Activated CD4-positive, alpha-beta T cell treated with anti-CD3 and anti-CD28 coated beads, Interleukin-2, amount 50 U/mL, for 48 hours (primary cell): ENCODE results near the gene ARVCF.

Experiments
- DNase-seq, 2 experiments: peaks; one replicate each; pipeline ENCODE4 v3.0.0-alpha.2; 2020

ARVCF gene

DNA sequence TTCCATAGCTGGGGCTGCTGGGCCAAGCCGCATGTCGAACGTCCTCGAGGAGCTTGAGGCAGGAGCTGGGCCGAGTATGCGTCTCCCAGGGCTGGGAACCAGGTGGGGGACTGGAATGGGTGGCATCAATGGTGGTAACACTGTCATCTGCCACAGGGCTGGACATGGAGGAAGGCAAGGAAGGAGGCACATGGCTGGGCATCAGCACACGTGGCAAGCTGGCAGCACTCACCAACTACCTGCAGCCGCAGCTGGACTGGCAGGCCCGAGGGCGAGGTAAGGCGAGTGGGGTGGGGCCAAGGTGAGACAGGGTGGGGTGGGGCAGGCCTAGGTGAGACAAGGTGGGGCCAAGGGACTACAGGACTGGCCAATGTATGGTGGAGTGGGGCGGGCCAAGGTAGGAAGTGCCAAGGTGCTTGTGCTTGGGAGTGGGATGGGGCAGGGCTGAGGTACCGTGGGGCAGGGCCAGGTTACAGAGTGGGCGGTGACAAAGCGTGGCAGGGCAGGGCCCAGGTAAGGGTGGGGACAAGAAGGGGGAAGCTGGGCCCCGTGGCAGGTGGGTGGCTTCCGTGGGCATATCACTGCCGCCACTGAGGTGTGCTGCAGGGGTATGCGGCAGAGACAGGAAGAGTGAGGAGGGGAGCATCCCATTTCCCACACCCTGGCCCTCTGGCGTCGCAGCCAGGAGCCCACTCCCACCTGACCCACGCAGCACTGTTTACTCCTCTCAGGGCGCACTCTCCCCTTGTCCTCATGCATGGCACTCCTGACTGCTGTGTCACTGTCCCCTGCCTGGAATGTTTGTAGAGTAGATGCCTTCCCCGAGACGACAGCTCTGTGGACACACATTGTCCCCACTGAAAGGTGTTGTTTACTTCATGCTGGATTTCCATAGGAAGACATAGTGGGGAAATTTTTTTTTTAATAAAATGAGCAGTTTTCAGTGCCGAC lies 36.0 kb upstream of the ARVCF start:
- no peak for DNase-seq

DNA sequence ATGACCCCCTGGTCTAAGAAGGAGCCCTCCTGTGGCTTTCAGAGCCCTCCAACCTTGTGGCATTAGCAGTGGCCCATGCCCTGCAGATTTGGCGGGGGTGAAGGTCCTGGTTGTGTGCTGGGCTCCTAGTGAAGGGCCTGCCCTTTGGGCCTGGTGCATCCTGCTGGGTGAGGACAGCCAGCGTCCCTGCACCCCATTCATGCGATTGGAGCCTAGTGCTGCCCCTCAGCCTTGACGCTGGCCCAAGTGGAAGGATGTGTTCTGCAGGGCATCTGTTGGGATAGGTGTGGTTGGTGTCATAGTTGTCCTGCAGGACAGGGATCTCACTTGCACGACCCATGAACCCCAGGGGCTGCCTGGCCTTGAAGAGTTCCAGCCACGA lies 35.3 kb upstream of the ARVCF start:
- no peak for DNase-seq

DNA sequence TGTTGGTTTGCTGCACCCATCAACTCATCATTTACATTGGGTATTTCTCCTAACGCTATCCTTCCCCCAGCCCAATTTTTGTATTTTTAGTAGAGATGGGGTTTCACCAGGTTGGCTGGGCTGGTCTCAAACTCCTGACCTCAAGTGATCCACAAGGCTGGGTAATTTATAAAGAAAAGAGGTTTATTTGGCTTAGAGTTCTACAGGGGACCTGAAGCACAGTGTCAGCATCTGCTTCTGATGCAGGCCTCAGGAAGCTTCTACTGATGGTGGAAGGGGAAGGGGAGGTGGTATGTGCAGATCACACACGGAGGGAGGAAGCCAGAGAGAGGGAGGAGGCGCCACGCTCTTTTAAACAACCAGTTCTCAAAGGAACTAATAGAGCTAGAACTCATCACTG lies 30.1 kb upstream of the ARVCF start:
- DNase-seq = no peak

DNA sequence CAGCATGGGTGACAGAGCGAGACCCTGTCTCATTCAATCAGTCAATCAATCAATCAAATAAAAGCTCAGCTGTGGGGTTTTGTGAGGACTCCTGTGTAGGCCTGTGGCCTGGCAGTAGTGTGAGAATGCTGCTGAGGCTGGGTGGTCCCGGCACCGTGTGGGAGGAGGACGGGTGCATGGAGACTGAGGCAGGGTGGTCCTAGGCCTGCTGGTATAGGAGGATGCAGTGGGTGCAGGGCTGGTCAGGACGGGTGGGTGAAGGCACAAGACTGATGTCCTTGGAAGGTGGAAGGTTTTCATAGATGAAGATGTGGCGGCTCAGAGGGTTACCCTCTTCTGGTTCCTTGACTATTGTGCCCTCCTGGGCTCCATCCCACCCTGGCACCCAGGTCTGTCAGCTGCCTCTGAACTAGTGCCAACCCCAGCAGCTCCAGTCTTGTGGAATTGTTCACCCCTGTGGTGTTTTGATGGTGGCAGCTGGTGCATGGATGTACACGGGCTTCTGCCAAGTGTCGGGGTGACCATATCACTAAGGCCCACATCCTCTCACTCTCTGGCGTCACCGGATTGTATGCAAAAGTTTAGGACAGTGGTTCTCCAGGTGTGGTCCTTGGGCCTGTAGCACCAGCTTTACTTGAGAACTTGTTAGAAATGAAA lies 28.0 kb upstream of the ARVCF start:
- no peak for DNase-seq

DNA sequence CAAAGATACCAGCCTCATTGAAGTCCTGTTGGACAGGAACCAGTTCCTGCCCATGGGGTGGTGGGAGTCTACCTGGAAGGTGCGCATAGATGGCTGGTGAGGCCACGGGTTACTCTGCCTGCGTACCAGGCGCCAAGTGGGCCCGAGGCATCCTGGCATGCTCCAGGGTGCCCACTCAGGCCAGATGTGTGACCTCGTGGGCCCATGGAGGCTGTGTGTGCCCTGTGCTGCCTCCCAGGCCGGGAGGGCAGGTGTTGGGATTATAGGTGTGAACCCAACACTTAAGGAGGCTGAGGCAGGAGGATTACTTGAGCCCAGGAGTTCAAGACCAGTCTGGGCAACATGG lies 27.3 kb upstream of the ARVCF start:
- DNase-seq = no peak

DNA sequence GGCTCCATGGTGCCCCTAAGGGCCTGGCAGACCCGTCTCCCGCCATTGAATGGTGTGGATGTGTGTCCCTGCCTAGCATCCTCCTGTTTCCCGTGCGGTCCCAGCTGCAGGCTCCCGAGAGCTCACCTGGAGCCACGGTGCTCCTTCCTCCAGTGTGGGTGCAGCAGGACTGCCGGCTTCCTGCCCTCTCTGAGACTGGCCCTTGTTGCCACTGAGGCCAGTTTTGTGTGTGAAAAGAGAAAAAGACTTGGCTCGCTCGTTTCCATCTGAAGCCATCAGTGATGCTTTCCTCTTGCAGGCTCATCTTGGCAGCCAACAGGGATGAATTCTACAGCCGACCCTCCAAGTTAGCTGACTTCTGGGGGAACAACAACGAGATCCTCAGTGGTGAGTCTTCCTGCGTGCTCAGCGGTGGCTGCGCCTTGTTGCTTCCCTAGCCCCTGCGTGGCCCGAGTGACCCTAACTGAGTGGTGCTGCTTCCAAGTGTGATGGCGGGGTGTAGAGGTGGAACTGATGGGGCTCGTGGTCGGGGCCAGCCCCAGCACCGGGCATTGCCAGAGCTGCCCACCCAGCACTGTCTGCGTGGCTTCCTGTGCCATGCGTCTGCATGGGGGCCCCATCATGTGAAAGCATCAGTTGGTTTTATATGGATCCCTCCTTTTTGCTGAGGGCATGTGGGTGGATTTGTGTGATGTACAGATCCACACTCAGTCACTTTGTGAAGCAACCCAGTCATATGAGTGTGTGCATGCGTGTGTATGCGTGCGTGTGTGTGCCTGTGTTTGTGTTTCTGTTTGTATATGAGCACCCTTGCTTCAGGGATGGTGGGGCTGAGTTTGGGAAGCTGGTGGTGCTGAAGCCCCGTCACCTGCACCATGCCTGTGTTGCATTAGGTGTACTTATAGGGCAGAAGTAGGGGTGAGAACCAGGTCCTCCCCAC lies 26.7 kb upstream of the ARVCF start:
- DNase-seq = no peak

DNA sequence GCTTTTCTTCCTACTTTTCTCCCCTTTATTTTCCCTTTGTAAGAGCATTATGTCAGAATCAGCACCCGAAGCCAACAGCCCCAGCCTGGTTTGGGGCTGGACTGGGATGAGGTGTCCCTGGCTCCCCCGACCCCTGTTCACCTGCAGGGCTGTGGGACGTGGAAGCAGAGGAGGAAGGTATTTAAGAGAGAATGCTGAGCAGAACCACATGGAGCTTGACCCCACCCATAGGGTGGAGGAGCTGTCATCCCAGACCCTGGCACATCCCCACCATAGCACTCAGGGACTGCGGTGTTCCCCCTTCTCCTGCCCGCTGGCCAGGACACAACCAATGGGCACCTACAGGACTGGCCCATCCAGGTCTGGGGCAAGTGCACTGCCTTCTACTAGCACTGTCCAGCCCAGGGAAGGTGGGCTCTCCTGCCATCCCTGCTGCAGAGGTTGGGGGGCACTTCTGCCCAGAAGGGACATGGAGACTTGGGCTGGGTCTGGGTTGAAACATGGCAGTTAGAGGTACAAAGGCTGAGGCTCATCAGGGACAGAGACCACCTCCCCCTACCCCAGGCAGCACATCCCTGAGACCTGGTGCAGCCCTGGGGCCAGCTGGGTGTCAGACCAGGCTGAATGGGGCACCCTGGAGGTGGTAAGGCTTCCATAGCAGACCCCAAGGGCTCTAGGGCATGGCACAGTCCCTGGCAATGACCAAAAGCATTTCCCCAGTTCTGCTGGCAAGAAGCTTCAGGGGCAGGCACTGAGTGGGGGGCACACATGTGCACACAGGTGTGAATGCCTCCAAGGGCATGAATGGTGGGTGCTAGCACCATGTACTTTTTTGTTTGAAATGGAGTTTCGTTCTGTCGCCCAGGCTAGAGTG lies 23.9 kb upstream of the ARVCF start:
- no peak for DNase-seq

DNA sequence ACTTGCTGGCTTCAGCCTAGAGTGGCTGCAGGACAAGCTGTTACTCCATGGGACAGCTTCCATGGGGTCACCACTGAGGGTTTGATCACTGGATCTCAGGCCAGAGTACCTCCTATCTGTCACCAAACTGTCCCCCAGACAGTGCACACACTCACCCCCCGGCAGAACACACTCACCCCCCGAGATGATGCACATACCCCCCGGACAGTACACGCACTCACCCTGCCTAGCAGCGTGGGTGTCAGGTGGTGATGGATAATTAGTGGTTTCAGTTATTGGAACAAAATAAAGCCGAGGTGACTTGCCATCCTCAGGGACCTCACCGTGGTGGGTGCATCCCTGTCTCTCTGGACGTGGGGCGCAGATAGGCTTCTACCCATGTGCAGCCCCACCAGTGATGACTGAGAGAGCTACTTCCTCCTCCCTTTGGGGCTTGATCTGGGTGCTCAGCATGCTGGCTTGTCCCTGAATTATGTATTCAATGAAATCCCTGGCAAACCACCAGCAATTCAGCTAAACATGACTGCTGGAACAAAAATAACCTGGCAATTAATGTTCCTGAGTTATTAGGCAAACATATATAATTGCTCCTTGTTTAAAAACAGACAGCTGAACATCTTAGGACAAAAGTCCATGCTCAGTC lies 23.2 kb upstream of the ARVCF start:
- no peak for DNase-seq

DNA sequence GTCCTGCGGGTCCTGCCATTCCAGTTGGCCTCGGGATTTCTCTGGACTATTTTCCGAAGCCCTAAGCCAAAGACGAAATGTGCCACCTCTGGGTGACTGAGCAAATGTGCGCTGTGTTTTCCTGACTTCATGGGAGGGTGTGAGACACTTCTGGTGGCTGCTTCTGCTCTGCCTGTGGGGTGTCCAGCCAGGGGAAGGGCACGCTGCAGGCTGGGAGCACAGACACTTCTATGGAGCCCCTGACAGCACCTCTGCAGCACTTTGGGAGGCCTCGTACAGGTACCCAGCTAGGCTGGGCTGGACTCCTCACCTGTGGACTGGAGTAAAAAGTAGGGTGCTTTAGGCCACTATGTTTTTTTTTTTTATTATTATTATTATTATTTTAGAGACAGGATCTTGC lies 22.0 kb upstream of the ARVCF start:
- no peak for DNase-seq

DNA sequence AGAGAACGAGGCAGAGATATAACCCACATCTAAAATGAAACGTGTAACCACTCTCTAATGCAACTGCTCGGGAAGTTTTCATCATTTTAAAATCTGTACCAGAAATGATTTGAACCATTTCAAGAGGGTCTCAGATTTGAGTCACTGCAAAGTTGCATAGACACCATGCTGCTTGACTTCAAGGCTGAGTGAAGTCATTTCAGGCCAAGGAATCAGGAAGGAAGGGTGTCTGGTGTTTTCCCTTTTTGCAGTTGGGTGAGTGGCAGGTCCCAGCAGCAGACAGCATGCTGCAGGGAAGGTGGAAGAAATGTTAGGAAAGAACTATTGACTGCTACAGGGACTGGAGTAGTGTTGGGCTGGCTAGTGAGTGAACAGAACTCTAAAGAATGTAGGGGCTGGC lies 20.8 kb upstream of the ARVCF start:
- DNase-seq = no peak

DNA sequence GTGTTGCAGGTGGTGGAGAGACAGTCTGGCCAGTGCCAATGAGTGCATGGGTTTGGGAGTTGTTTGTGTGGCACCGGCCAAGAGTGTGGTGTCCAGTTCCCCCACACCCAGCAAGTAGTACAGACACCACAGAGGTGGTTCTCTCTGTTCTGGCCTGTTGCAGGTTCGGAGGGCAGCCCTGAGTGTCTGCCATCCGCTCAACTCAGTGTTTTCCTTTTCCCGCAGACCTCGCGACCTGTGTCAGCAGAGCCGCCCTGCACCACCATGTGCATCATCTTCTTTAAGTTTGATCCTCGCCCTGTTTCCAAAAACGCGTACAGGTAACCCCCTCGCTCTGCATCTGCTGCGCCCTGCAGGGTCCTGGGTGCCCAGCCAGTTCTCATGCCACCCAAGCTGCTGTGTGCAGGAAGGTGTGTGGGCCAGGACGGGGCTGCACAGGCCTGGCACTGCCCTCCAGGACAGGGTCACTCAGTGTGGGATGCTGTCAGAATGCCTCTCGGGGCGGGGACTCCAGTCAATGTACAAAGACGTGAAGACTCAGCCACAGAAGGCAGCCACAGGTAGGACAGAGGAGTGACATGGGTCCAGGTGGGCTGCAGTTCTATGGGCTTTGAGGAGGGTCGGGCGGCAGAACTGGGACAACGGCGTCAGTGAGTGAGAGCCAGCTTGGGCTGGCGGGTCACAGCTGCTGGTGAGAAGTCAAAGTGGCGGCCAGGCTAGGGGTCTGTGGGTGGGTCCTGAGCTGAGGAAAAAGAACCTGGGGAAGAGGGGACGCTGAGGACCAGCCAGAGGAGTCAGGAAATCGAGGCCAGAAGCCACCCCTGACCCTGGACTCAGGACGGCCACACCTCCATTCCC lies 20.1 kb upstream of the ARVCF start:
- DNase-seq = no peak

DNA sequence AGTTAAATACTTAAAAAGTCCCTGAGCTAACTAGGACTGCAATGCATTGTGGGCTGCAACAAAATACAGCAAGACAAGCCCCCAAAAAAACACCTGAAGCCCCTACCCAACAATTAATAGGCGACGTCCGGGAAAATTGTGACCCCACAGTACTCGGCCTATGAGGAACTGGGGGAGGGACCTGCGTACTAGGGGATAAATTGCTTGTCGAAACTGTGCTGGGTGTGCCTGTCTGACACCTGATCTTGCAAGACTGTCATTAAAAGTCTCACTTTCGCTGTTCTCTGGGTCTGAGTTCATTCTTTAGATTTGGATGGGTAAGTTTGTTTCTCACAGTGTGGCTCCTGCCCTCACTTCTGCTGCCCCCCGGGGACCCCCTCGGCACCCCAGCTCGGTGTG lies 19.5 kb upstream of the ARVCF start:
- DNase-seq = no peak

DNA sequence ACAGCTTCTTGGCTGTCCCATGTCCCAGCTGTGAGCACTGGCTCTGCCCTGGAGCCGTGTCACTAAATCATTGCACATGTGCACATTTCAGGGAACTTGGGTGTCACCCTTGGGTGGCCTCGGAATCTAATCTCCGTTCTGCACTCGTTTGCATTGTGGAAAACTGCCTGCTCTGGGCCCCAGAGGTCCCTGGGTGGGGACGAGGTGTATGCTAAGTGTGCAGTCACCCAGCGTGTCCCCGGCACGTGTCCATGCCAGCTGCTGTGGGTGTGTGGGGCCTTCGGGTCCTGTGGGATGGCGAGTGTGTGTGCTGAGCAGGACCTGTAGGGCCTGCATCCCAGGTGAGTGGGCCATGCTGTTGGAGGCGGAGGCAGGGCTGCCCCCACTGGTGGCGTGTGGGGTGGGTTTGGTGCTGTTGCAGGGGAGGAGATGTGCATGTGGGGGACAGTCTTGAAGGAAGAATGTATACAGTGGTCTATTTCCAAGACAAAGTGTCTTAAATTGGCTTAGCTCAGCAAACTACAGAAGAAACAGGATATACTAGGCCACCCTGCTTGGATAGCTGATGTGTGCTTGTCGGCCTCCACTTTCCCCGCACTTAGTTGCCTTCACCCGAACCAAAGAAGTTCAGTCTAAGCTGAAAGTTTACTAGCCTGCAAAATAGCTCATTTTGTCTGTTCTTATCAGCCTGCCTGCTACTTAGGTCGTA lies 18.9 kb upstream of the ARVCF start:
- DNase-seq = no peak

DNA sequence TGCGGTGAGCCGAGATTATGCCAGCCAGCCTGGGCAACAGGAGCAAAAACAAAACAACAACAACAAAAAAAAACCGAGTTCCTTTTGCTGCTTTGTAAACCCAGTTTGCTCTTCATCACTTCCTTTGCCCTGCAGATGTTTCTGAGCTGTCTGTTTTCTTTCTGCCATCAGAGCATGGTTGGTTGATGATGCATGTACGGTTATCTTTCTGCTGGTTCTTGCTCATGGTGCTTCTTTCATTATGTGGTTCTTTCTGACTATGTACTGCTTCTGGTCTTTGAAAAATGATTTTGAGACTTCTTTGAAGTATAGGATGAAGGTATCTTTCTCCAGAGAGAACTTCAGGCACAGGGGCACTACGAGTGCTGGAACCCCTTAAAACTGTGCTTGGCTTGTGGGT lies 17.5 kb upstream of the ARVCF start:
- DNase-seq = no peak

DNA sequence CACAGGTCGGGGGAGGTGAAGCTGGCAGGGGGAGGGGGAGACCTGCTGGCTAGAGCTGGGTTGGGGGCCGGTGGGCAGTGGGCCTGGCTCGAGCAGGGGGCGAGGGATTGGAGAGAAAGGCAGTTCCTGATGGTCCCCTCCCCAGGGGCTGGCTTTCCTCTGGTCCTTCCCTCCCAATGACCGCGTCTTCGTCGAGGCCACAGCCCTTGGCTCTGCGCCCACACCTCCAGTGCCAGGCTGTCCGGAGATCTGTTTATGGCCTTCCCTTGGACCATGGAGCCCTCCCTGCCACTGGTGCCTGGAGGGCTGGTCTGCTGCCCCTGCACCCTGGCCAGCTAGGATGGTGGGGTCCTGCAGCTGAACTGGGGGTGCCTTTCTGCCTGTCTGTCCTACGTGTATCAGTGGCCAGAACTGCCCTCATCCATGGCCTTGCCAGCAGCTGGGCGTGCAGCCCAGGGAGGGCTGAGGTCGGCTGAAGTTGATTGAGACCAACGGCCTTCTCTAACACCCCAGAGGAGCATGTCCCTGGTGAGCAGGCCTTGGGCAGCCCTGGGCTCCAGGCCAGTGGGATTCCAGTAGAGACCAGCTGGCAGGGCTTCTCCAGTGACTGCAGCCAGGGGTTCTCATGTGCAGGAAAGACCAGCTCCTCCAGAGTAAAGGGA lies 16.6 kb upstream of the ARVCF start:
- DNase-seq = no peak

DNA sequence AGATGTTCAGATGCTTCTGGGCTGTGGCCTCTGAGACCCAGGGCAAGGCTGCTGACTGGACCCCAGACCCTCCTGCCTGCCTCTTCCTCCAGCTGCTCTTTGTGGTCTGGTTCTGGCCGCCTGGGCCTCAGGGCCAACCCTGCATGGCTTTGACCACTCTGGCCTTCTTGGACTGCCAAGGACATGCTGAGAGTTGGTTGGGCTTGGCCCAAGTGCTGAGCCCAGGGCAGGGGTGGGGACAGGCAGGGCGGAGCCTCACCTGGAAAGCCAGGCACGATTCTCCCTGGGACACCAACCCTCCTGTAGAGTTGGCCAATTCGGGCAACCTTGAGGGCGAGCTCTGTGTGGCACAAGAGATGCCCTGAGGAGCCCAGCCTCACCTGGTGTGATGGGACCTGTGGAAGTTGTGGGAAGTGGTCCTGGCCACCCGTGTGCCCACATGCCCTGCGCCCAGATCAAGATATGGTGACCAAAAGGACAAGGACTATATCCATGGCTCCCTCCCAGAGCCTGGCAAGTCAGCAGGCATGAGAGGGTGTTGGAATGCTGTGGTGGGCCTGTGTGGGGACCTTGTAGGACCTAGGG lies 15.9 kb upstream of the ARVCF start:
- no peak for DNase-seq

DNA sequence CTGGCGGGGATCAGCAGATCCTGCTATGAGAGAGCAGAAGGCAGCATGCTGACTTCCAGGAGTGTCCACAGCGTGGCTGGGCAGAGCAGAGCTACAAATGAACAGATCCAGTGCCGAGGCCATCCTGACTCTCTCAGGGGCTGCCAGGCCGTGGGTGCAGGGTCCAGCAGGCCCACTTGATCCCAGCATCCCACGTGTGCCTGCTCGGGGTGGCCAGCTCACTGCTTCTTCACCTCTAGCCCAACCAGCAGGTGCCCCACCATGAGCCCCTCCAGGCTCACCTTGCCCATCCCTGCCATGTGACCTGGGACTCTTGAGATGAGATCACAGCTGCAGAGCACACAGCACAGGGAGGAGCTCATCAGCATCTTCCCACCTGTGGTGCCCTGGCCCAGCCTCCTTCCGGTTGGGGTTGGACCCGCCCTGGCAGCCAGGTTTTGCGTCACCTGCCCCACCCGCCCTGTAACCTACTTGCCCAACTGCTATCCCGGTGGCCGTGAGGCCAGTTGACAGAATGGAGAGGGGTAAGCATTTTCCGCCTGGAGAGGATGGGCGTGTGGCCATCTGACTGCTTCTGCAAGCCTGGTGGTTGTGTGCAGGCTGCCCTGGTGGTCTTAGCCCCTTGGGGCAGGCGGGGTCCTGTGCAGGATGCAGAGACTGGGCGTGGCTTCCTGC lies 15.2 kb upstream of the ARVCF start:
- peak; percentile 29 to 40 for DNase-seq

DNA sequence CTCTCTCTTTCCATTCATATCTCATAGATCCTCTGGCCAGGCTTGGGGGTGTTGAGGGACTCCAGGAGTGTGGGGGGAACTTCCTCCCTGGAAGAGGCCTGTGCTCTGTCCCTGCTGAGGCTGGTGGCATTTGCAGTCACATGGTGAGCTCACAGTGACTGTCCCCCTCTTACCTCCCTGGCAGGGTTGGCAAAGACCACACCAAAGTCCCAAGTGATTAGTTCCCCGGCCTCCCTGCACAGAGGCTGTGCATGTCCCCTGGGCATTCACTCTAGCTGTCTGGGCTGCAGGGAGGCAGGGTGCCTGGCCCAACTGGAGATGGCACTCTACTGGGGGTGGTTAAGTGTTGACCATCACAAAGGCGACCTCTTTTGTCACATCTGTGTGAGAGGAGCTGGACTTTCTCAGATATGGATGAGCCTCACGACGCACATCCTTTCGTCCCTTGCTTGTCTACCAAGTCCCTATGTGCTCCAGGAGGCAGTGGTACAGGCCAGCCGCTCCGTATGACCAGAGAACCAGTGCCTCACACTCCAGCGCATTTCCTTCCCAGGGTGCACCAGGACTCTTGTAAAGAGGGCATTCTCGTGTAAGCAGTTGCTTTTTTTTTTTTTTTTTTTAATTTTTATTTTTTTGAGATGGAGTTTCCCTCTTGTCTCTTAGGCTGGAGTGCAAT lies 13.1 kb upstream of the ARVCF start:
- no peak for DNase-seq
